Measurements from ENCODE around the gene JKAMP. TPM values are rescaled to one million over a fixed set of nuclear protein-coding genes. Genes with fewer than 3 reads are reported as not detected.

Gene JKAMP
- total RNA-seq, 1 donor from 2014 or later, result 57.1 TPM

GRCh38 chr14:59537476-59537875 lies 53.2 kb downstream of the JKAMP start:
- TF ChIP-seq CTCF (conservative IDR thresholded peaks at IDR 0.05; ENCODE audit: low read depth, low read length), result no peak
- DNase-seq (ENCODE audit: low read depth), result no peak
- H3K4me3 ChIP-seq (ENCODE audit: low read depth, low read length), result no peak overlapping the region

- DNase-seq (ENCODE audit: low read depth), result no peak
- no peak for TF ChIP-seq CTCF (conservative IDR thresholded peaks at IDR 0.05; ENCODE audit: low read depth, low read length)
- H3K4me3 ChIP-seq (ENCODE audit: low read depth, low read length), result no peak overlapping the region
These were observed 54.6 kb downstream of the JKAMP start for GRCh38 chr14:59538936-59539335.

DNA sequence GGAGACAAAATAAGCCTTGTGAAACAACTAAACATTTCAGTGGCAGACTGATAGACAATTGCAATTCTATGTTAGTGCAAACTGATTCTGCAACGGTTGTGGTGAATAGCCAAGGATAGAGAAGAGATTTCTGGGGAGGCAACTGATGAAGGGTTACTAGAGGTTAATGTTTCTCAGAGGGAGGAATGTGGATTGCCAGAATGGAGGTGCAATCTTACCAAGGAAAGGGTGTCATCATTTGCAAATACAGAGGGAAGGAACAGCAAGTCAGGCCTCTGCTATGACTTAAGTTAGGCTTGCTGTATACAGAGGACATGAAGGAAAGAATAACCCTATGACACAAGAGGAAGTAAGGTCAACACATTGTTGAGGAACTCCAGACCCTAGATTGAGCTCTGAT lies 56.5 kb downstream of the JKAMP start:
- no peak for DNase-seq (ENCODE audit: low read depth)
- H3K4me3 ChIP-seq (ENCODE audit: low read depth, low read length), result no peak overlapping the region
- TF ChIP-seq CTCF (conservative IDR thresholded peaks at IDR 0.05; ENCODE audit: low read depth, low read length), result no peak

- no peak for DNase-seq (ENCODE audit: low read depth)
- no peak for TF ChIP-seq CTCF (conservative IDR thresholded peaks at IDR 0.05; ENCODE audit: low read depth, low read length)
- H3K4me3 ChIP-seq (ENCODE audit: low read depth, low read length), result no peak overlapping the region
These were observed 57.4 kb downstream of the JKAMP start for GRCh38 chr14:59541731-59542130.

GRCh38 chr14:59543873-59544272 lies 59.6 kb downstream of the JKAMP start:
- no peak for TF ChIP-seq CTCF (conservative IDR thresholded peaks at IDR 0.05; ENCODE audit: low read depth, low read length)
- no peak for DNase-seq (ENCODE audit: low read depth)
- no peak overlapping the region for H3K4me3 ChIP-seq (ENCODE audit: low read depth, low read length)

DNA sequence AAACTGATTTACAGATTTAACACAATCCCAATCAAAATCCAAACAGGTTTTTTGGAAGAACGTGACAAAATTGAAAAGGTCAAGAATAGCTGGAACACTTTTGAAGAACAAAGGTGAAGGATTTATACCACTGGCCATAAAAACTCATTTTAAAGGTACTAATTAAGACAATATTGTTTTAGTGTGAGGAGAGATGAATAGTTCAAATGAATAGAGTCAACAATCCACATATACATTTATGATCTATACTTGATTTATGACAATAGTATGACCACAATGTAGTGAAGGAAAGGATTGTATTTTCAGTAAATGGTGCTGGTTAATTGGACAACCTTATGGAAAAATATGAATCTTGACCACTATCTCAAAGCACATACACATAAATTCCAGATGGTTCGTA lies 63.0 kb downstream of the JKAMP start:
- no peak for DNase-seq (ENCODE audit: low read depth)
- TF ChIP-seq CTCF (conservative IDR thresholded peaks at IDR 0.05; ENCODE audit: low read depth, low read length), result no peak
- no peak overlapping the region for H3K4me3 ChIP-seq (ENCODE audit: low read depth, low read length)

Other genes with a start within 250 kb of the JKAMP start
- gene GPR135, start 19.1 kb upstream of the JKAMP start, total RNA-seq, result 0.87 and 1.3 TPM in 2 replicates
- 19.5 and 28.7 TPM in 2 replicates for gene L3HYPDH, start 109 bp upstream of the JKAMP start, total RNA-seq
- not detected in 2 replicates for gene CCDC175, start 92.3 kb downstream of the JKAMP start, total RNA-seq